H9 (cell line): Measurements from ENCODE around the gene HBS1L. TPM values are rescaled to one million over a fixed set of nuclear protein-coding genes. Genes with fewer than 3 reads are reported as not detected.

Experiments
- DNase-seq: peaks from one replicate; pipeline ENCODE4 v3.0.0-alpha.2; 2017
- H2AFZ ChIP-seq: one replicate; pipeline ENCODE4 v1.6.1; 2013; ENCODE audit warnings: mild to moderate bottlenecking, low read length, control low read depth, moderate library complexity
- H2AK5ac ChIP-seq: 2 replicates; pipeline ENCODE4 v1.6.1; 2013; ENCODE audit warnings: low read length, control low read depth, mixed read lengths; ENCODE audit not compliant: insufficient read length
- H2BK120ac ChIP-seq: one replicate; pipeline ENCODE4 v1.6.1; 2013; ENCODE audit warnings: low read depth, mild to moderate bottlenecking, low read length, control low read depth, inconsistent platforms; ENCODE audit not compliant: poor library complexity, severe bottlenecking
- H2BK12ac ChIP-seq: 2 replicates; pipeline ENCODE4 v1.6.1; 2013; ENCODE audit warnings: low read length, control low read depth, mixed read lengths, low read depth; ENCODE audit not compliant: insufficient read length
- H2BK15ac ChIP-seq: 2 replicates; pipeline ENCODE4 v1.6.1; 2013; ENCODE audit warnings: low read depth, low read length, control low read depth
- H2BK20ac ChIP-seq: one replicate; pipeline ENCODE4 v1.6.1; 2013; ENCODE audit warnings: low read depth, mild to moderate bottlenecking, low read length, control low read depth, inconsistent platforms; ENCODE audit not compliant: poor library complexity, severe bottlenecking
- H2BK5ac ChIP-seq: 2 replicates; pipeline ENCODE4 v1.6.1; 2013; ENCODE audit warnings: low read length, control low read depth, mixed read lengths; ENCODE audit not compliant: insufficient read length
- H3K14ac ChIP-seq: 2 replicates; pipeline ENCODE4 v1.6.1; 2013; ENCODE audit warnings: low read length, control low read depth; ENCODE audit not compliant: insufficient read depth
- H3K18ac ChIP-seq: 2 replicates; pipeline ENCODE4 v1.6.1; 2013; ENCODE audit warnings: low read depth, mild to moderate bottlenecking, mixed read lengths, low read length, control low read depth; ENCODE audit not compliant: insufficient read length
- H3K23ac ChIP-seq: 2 replicates; pipeline ENCODE4 v1.6.1; 2013; ENCODE audit warnings: low read length, control low read depth, mixed read lengths, low read depth; ENCODE audit not compliant: insufficient read length
- H3K23me2 ChIP-seq: 2 replicates; pipeline ENCODE4 v1.6.1; 2013; ENCODE audit warnings: low read depth, mild to moderate bottlenecking, mixed read lengths, low read length, control low read depth; ENCODE audit not compliant: insufficient read length, poor library complexity, severe bottlenecking
- H3K27ac ChIP-seq: 2 replicates; pipeline ENCODE4 v1.5.1; 2013; ENCODE audit warnings: low read length, control low read depth, mixed read lengths, low read depth; ENCODE audit not compliant: insufficient read length
- H3K27me3 ChIP-seq: 2 replicates; pipeline ENCODE4 v1.6.1; 2013; ENCODE audit warnings: low read length, control low read depth, inconsistent platforms; ENCODE audit not compliant: insufficient read depth
- H3K4ac ChIP-seq: 2 replicates; pipeline ENCODE4 v1.6.1; 2013; ENCODE audit warnings: low read depth, mild to moderate bottlenecking, control low read depth, inconsistent platforms, low read length, moderate library complexity
- H3K4me1 ChIP-seq: 2 replicates; pipeline ENCODE4 v1.6.1; 2013; ENCODE audit warnings: low read length, control low read depth, inconsistent platforms; ENCODE audit not compliant: insufficient read depth
- H3K4me2 ChIP-seq: 2 replicates; pipeline ENCODE4 v1.6.1; 2013; ENCODE audit warnings: low read length, control low read depth, mixed read lengths; ENCODE audit not compliant: insufficient read length, insufficient read depth
- H3K56ac ChIP-seq: 2 replicates; pipeline ENCODE4 v1.6.1; 2013; ENCODE audit warnings: low read depth, mild to moderate bottlenecking, mixed read lengths, low read length, control low read depth; ENCODE audit not compliant: insufficient read length
- H3K79me1 ChIP-seq: 2 replicates; pipeline ENCODE4 v1.6.1; 2013; ENCODE audit warnings: low read depth, mild to moderate bottlenecking, moderate library complexity, low read length, control low read depth, inconsistent platforms; ENCODE audit not compliant: insufficient read depth, poor library complexity, severe bottlenecking
- H3K79me2 ChIP-seq: 2 replicates; pipeline ENCODE4 v1.6.1; 2013; ENCODE audit warnings: low read length, control low read depth, inconsistent platforms; ENCODE audit not compliant: insufficient read depth
- H3K9ac ChIP-seq: 2 replicates; pipeline ENCODE4 v1.6.1; 2013; ENCODE audit warnings: low read length, control low read depth, mixed read lengths; ENCODE audit not compliant: insufficient read length; ENCODE audit errors: extremely low read depth
- H3K9me3 ChIP-seq: one replicate; pipeline ENCODE4 v1.6.1; 2013; ENCODE audit warnings: low read depth, low read length, inconsistent platforms; ENCODE audit not compliant: control insufficient read depth
- H3T11ph ChIP-seq: one replicate; pipeline ENCODE4 v1.6.1; 2013; ENCODE audit warnings: mild to moderate bottlenecking, low read length, control low read depth, inconsistent platforms
- H4K20me1 ChIP-seq: one replicate; pipeline ENCODE4 v1.6.1; 2013; ENCODE audit not compliant: control insufficient read depth, insufficient read length, insufficient read depth
- H4K5ac ChIP-seq: 2 replicates; pipeline ENCODE4 v1.6.1; 2013; ENCODE audit warnings: low read depth, mild to moderate bottlenecking, mixed read lengths, low read length, control low read depth; ENCODE audit not compliant: insufficient read length
- H4K8ac ChIP-seq: replicated peaks from 2 replicates; pipeline ENCODE4 v1.6.1; 2013; ENCODE audit warnings: low read length, control low read depth, mixed read lengths, low read depth; ENCODE audit not compliant: insufficient read length
- H4K91ac ChIP-seq: 2 replicates; pipeline ENCODE4 v1.6.1; 2013; ENCODE audit warnings: low read depth, mild to moderate bottlenecking, moderate library complexity, mixed read lengths, low read length, control low read depth; ENCODE audit not compliant: insufficient read length
- H3K27ac Mint-ChIP-seq, 3 experiments: 2 replicates in 2 of 3; 3 replicates in 1 of 3; pipeline ENCODE4 v1.8.0; 2020 to 2021; ENCODE audit warnings: mixed read lengths in 3 of 3, mild to moderate bottlenecking in 1 of 3, moderate library complexity in 1 of 3
- H3K27me3 Mint-ChIP-seq: 2 replicates; pipeline ENCODE4 v1.8.0; 2021; ENCODE audit warnings: low read depth, mild to moderate bottlenecking, moderate library complexity, mixed read lengths
- H3K36me3 Mint-ChIP-seq, 3 experiments: 2 replicates in 2 of 3; 3 replicates in 1 of 3; pipeline ENCODE4 v1.8.0; 2020 to 2021; ENCODE audit warnings: low read depth in 3 of 3, mixed read lengths in 3 of 3; ENCODE audit not compliant: insufficient read depth in 1 of 3
- H3K4me1 Mint-ChIP-seq, 2 experiments: 2 replicates each; pipeline ENCODE4 v1.8.0; 2020; ENCODE audit warnings: mixed read lengths in 2 of 2
- H3K4me3 Mint-ChIP-seq, 2 experiments: 2 replicates in 1 of 2; 3 replicates in 1 of 2; pipeline ENCODE4 v1.8.0; 2020 to 2021; ENCODE audit warnings: mild to moderate bottlenecking in 2 of 2, mixed read lengths in 2 of 2, moderate library complexity in 1 of 2
- H3K9me3 Mint-ChIP-seq, 2 experiments: 2 replicates in 1 of 2; 3 replicates in 1 of 2; pipeline ENCODE4 v1.8.0; 2020; ENCODE audit warnings: mild to moderate bottlenecking in 2 of 2, mixed read lengths in 2 of 2, moderate library complexity in 1 of 2
- WGBS: extraction: QIAGEN DNeasy Blood & Tissue Kit; methylation state at CpG from one replicate; pipeline ENCODE4 v1.1.7; 2013; ENCODE audit warnings: missing lambda C conversion rate, low lambda C conversion rate, mixed read lengths; ENCODE audit not compliant: insufficient read length; ENCODE audit errors: extremely low coverage; 5-methylcytosine and 5-hydroxymethylcytosine counted together
- total RNA-seq: library from RNA; stranded (reverse); gene quantifications from 2 replicates; pipeline ENCODE4 v1.2.1, GENCODE V29; 2021
- TF ChIP-seq, protein P1 (sequence below): fragments of 200-600 bp; sonication (generic); conservative IDR thresholded peaks from 3 replicates; pipeline ENCODE4 v1.8.0; 2021; ENCODE audit warnings: antibody characterized with exemption, mild to moderate bottlenecking

The HBS1L gene
- total RNA-seq, 1 experiment from 2014 or later = 110 TPM

DNA sequence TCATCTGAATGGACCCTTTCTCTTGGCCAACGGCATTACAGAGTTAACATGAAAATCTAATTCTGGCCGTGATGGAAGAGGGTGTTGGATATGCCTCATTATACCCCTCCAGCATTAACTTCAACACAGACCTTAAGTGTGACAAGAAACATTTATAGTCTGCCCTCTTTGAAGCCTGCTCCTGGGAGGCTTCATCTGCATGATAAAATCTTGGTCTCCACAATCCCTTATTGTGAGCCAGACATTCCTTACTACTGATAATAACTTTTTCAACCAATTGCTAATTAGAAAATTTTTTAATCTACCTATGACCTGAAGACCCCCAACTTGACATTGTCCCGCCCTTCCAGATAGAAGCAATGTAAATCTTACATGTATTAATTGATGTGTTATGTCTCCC, 9.3 kb upstream of the HBS1L start:
- H3K14ac ChIP-seq = no peak overlapping the region
- no peak overlapping the region for H4K5ac ChIP-seq
- peak overlapping the region; percentile 36 for H3K56ac ChIP-seq
- H3K4me3 Mint-ChIP-seq = no peak overlapping the region
- H3K79me2 ChIP-seq = no peaks in the 10 kb centered on the region
- H3K79me1 ChIP-seq = no peaks in the 10 kb centered on the region
- peaks cover 1% of the 10 kb centered on the region; the same call in 1 of the 2 replicates for H3K27me3 Mint-ChIP-seq
- H2BK20ac ChIP-seq = no peak overlapping the region
- H3T11ph ChIP-seq = no peak overlapping the region
- no peak overlapping the region for H2BK12ac ChIP-seq
- no peak overlapping the region for H3K18ac ChIP-seq
- H2BK5ac ChIP-seq = no peak overlapping the region
- no peak overlapping the region for H3K9ac ChIP-seq
- no peak overlapping the region for H4K91ac ChIP-seq
- TF ChIP-seq, protein P1, sequence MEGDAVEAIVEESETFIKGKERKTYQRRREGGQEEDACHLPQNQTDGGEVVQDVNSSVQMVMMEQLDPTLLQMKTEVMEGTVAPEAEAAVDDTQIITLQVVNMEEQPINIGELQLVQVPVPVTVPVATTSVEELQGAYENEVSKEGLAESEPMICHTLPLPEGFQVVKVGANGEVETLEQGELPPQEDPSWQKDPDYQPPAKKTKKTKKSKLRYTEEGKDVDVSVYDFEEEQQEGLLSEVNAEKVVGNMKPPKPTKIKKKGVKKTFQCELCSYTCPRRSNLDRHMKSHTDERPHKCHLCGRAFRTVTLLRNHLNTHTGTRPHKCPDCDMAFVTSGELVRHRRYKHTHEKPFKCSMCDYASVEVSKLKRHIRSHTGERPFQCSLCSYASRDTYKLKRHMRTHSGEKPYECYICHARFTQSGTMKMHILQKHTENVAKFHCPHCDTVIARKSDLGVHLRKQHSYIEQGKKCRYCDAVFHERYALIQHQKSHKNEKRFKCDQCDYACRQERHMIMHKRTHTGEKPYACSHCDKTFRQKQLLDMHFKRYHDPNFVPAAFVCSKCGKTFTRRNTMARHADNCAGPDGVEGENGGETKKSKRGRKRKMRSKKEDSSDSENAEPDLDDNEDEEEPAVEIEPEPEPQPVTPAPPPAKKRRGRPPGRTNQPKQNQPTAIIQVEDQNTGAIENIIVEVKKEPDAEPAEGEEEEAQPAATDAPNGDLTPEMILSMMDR = no peak
- H3K36me3 Mint-ChIP-seq = no peaks in the 10 kb centered on the region
- no peak overlapping the region for H3K23ac ChIP-seq
- no peaks in the 10 kb centered on the region for H3K9me3 Mint-ChIP-seq
- no peaks in the 10 kb centered on the region for H4K20me1 ChIP-seq
- H3K27me3 ChIP-seq = no peaks in the 10 kb centered on the region
- no peak overlapping the region for H3K27ac ChIP-seq
- H2AFZ ChIP-seq = no peak overlapping the region
- no peak overlapping the region for H3K4me2 ChIP-seq
- no peaks in the 10 kb centered on the region; the same call in 1 of the 2 replicates for H3K4me1 ChIP-seq
- DNase-seq = no peak
- WGBS = no CpG with 5 or more reads among the region's 3 CpGs
- peaks cover 17 to 31% of the 10 kb centered on the region in 2 experiments for H3K4me1 Mint-ChIP-seq
- H2AK5ac ChIP-seq = no peak overlapping the region
- no peak overlapping the region for H3K4ac ChIP-seq
- H2BK120ac ChIP-seq = no peak overlapping the region
- no peak overlapping the region for H2BK15ac ChIP-seq
- no peak overlapping the region for H4K8ac ChIP-seq
- H3K27ac Mint-ChIP-seq = no peak overlapping the region
- H3K23me2 ChIP-seq = no peaks in the 10 kb centered on the region
- no peaks in the 10 kb centered on the region for H3K9me3 ChIP-seq
